ENCODE results near the gene ANAPC13. TPM values are rescaled to one million over a fixed set of nuclear protein-coding genes. Genes with fewer than 3 reads are reported as not detected.

Gene ANAPC13
- total and polyA plus RNA-seq, 3 experiments from 2014 or later, result 41.0 to 84.6 (median 42.0) TPM

DNA sequence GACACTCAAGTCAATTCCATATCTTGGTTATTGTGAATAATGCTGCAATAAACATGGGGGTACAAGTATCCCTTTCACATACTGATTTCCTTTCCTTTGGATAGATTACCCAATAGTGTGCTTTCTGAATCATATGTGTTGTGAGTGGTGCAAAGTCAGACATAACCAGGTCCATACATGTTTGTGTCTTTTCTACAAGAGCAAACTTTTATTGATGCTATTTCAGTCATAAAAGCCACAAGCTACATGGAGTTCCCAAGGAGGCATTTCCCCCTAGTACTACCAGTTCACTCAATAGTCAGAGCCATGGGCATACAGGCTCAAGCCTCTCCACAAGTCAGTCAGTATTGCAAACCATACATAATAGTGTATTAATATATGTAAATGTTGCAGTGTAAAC lies 10.2 kb upstream of the ANAPC13 start:
- DNase-seq, result no peak
- H3K36me3 Mint-ChIP-seq, result peaks cover 18 to 47% (median 34%) of the 10 kb centered on the region in 3 donors
- H3K27me3 Mint-ChIP-seq, result no peaks in the 10 kb centered on the region
- ChIA-PET POLR2A (no interaction called here), CTCF (interaction anchor here (0.9 to 1.9 kb wide), 2 partner anchors 10 to 188 kb away, joined by 3 to 6 read pairs; partner anchors contain the start of genes ANAPC13 and CEP63)
- H3K9me3 Mint-ChIP-seq, result peaks cover 0 to under 1% (median 0%) of the 10 kb centered on the region in 5 donors
- peaks cover 47 to 67% (median 57%) of the 10 kb centered on the region in 3 donors for H3K4me1 Mint-ChIP-seq
- no peak overlapping the region for H3K4me3 Mint-ChIP-seq
- Histone ChIP-seq H3K9me3 (ENCODE audit: low read length) (no peaks in the 10 kb centered on the region), H3K4me3 (ENCODE audit: low read length) (no peak overlapping the region), H3K27ac (ENCODE audit: low read depth, low read length) (no peak overlapping the region), H3K4me1 (ENCODE audit: insufficient read depth, low read length) (no peaks in the 10 kb centered on the region), H3K36me3 (ENCODE audit: insufficient read depth, low read length) (peaks cover 3% of the 10 kb centered on the region), H3K27me3 (ENCODE audit: insufficient read depth, low read length, poor library complexity, severe bottlenecking) (no peaks in the 10 kb centered on the region)
- no peak overlapping the region for H3K27ac Mint-ChIP-seq

GRCh38 chr3:134494495-134494894 lies 8.7 kb upstream of the ANAPC13 start:
- H3K4me1 ChIP-seq (ENCODE audit: insufficient read depth, low read length), result no peaks in the 10 kb centered on the region
- no peaks in the 10 kb centered on the region for H3K27me3 ChIP-seq (ENCODE audit: insufficient read depth, low read length, poor library complexity, severe bottlenecking)
- no peak overlapping the region for H3K27ac Mint-ChIP-seq
- H3K4me3 ChIP-seq (ENCODE audit: low read length), result no peak overlapping the region
- DNase-seq, result no peak
- ChIA-PET POLR2A (interaction anchor here (0.5 kb wide), 1 partner anchor 14 kb away, joined by 3 read pairs; no protein-coding TSS in a partner anchor), CTCF (interaction anchor here (1.0 to 1.9 kb wide), 3 partner anchors 8 to 185 kb away, joined by 4 to 6 read pairs (median 4); partner anchors contain the start of genes ANAPC13 and CEP63)
- H3K36me3 ChIP-seq (ENCODE audit: insufficient read depth, low read length), result no peaks in the 10 kb centered on the region
- H3K4me3 Mint-ChIP-seq, result no peak overlapping the region
- no peaks in the 10 kb centered on the region for H3K9me3 Mint-ChIP-seq
- H3K27me3 Mint-ChIP-seq, result no peaks in the 10 kb centered on the region
- peaks cover 46 to 59% (median 59%) of the 10 kb centered on the region in 3 donors for H3K4me1 Mint-ChIP-seq
- H3K27ac ChIP-seq (ENCODE audit: low read depth, low read length), result no peak overlapping the region
- no peaks in the 10 kb centered on the region for H3K9me3 ChIP-seq (ENCODE audit: low read length)
- H3K36me3 Mint-ChIP-seq, result peaks cover 10 to 36% (median 28%) of the 10 kb centered on the region in 3 donors

- H3K4me3 ChIP-seq (ENCODE audit: low read length), result peak overlapping the region; percentile 99
- peaks cover 33% of the 10 kb centered on the region for H3K4me1 ChIP-seq (ENCODE audit: insufficient read depth, low read length)
- Mint-ChIP-seq H3K9me3 (no peaks in the 10 kb centered on the region), H3K27me3 (peaks cover 0 to 2% of the 10 kb centered on the region in 2 donors), H3K4me3 (peak overlapping the region; percentile 89 to 100 (median 97)), H3K36me3 (peaks cover 2 to 27% (median 5%) of the 10 kb centered on the region in 3 donors), H3K4me1 (peaks cover 42 to 61% (median 49%) of the 10 kb centered on the region in 3 donors), H3K27ac (peak overlapping the region in 7 of 8 donors; percentile 40 to 99 (median 84))
- ChIA-PET CTCF (interaction anchor here (0.9 to 2.1 kb wide), 3 partner anchors 10 to 193 kb away, joined by 3 to 8 read pairs (median 4); no protein-coding TSS in a partner anchor), POLR2A (no interaction called here)
- H3K9me3 ChIP-seq (ENCODE audit: low read length), result no peaks in the 10 kb centered on the region
- H3K36me3 ChIP-seq (ENCODE audit: insufficient read depth, low read length), result peaks cover 4% of the 10 kb centered on the region
- no peaks in the 10 kb centered on the region for H3K27me3 ChIP-seq (ENCODE audit: insufficient read depth, low read length, poor library complexity, severe bottlenecking)
- H3K27ac ChIP-seq (ENCODE audit: low read depth, low read length), result peak overlapping the region; percentile 88
- DNase-seq, result no peak
These were observed 1.6 kb upstream of the ANAPC13 start for GRCh38 chr3:134487406-134487805.

GRCh38 chr3:134486577-134487041 lies 824 bp upstream of the ANAPC13 start:
- Histone ChIP-seq H3K4me1 (ENCODE audit: insufficient read depth, low read length) (peaks cover 33% of the 10 kb centered on the region), H3K27me3 (ENCODE audit: insufficient read depth, low read length, poor library complexity, severe bottlenecking) (no peaks in the 10 kb centered on the region), H3K9me3 (ENCODE audit: low read length) (no peaks in the 10 kb centered on the region), H3K4me3 (ENCODE audit: low read length) (peak overlapping the region; percentile 99), H3K36me3 (ENCODE audit: insufficient read depth, low read length) (peaks cover 7% of the 10 kb centered on the region), H3K27ac (ENCODE audit: low read depth, low read length) (peak overlapping the region; percentile 88)
- Mint-ChIP-seq H3K27me3 (peaks cover 0 to 2% of the 10 kb centered on the region in 2 donors), H3K4me1 (peaks cover 44 to 61% (median 51%) of the 10 kb centered on the region in 3 donors), H3K27ac (peak overlapping the region; percentile 97 to 100 (median 98)), H3K4me3 (peak overlapping the region; percentile 93 to 100 (median 97)), H3K36me3 (peaks cover 7 to 34% (median 8%) of the 10 kb centered on the region in 3 donors), H3K9me3 (no peaks in the 10 kb centered on the region)
- peak in 2 of 5 donors; percentile 45 to 60 for DNase-seq
- ChIA-PET POLR2A (interaction anchor here (0.7 to 1.5 kb wide), 5 partner anchors 13 to 913 kb away, joined by 3 to 19 read pairs (median 4); partner anchors contain the start of genes CDV3 and RYK), CTCF (interaction anchor here (1.9 to 5.0 kb wide), 4 partner anchors 8 to 193 kb away, joined by 4 to 40 read pairs (median 7); no protein-coding TSS in a partner anchor)

DNA sequence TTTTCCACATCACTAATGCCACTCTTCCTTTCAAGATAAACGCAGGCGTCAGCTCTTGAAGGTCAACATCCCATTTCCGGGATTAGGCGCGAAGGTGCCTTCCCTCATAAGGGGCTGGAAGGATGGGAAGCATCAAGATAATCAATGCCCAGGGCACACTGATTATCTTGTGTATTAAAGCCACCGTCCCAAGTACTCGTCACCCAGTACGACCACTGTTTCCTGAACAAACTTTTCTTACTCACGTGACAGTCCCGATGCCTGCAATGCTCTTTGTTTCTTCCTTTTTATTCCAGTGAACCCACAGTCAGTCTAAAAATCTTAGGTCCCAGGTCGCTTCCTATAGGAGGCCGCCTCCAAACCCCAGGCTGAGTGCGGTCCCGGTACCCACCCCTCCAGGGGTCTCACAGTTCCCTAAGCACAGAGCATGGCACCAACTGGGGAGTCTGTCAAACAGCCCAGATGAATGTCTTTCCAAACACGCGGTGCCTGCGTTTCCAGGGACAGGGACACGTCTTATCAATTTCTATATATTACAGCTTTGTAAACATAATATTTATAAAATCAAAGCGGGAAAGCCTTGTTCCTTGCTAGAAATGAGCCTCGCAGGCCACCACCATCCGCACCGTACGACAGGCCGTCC lies 589 bp downstream of the ANAPC13 start:
- Mint-ChIP-seq H3K36me3 (peaks cover 7 to 48% (median 14%) of the 10 kb centered on the region in 3 donors), H3K9me3 (no peaks in the 10 kb centered on the region), H3K27me3 (peaks cover 0 to 2% of the 10 kb centered on the region in 2 donors), H3K27ac (peak overlapping the region; percentile 97 to 100 (median 98)), H3K4me1 (peaks cover 42 to 64% (median 56%) of the 10 kb centered on the region in 3 donors), H3K4me3 (peak overlapping the region; percentile 93 to 100 (median 97))
- peaks cover 33% of the 10 kb centered on the region for H3K4me1 ChIP-seq (ENCODE audit: insufficient read depth, low read length)
- CTCF ChIA-PET, result interaction anchor here (1.9 to 5.0 kb wide), 4 partner anchors 10 to 272 kb away, joined by 4 to 40 read pairs (median 6); no protein-coding TSS in a partner anchor
- H3K27ac ChIP-seq (ENCODE audit: low read depth, low read length), result peak overlapping the region; percentile 88
- no peaks in the 10 kb centered on the region for H3K9me3 ChIP-seq (ENCODE audit: low read length)
- peak overlapping the region; percentile 99 for H3K4me3 ChIP-seq (ENCODE audit: low read length)
- POLR2A ChIA-PET, result interaction anchor here (0.5 to 1.5 kb wide), 8 partner anchors 10 to 912 kb away, joined by 3 to 19 read pairs (median 4); partner anchors contain the start of genes CDV3 and RYK
- peaks cover 16% of the 10 kb centered on the region for H3K36me3 ChIP-seq (ENCODE audit: insufficient read depth, low read length)
- no peak for DNase-seq
- no peaks in the 10 kb centered on the region for H3K27me3 ChIP-seq (ENCODE audit: insufficient read depth, low read length, poor library complexity, severe bottlenecking)

- Mint-ChIP-seq H3K36me3 (peaks cover 7 to 60% (median 17%) of the 10 kb centered on the region in 3 donors), H3K27ac (peak overlapping the region in 3 of 8 donors; percentile 46 to 78 (median 54)), H3K4me1 (peaks cover 39 to 55% (median 47%) of the 10 kb centered on the region in 3 donors), H3K9me3 (no peaks in the 10 kb centered on the region), H3K27me3 (peaks cover 0 to 2% of the 10 kb centered on the region in 2 donors), H3K4me3 (peak overlapping the region; percentile 25 to 100 (median 94))
- Histone ChIP-seq H3K9me3 (ENCODE audit: low read length) (no peaks in the 10 kb centered on the region), H3K4me3 (ENCODE audit: low read length) (no peak overlapping the region), H3K27me3 (ENCODE audit: insufficient read depth, low read length, poor library complexity, severe bottlenecking) (no peaks in the 10 kb centered on the region), H3K36me3 (ENCODE audit: insufficient read depth, low read length) (peaks cover 24% of the 10 kb centered on the region), H3K4me1 (ENCODE audit: insufficient read depth, low read length) (peaks cover 33% of the 10 kb centered on the region), H3K27ac (ENCODE audit: low read depth, low read length) (no peak overlapping the region)
- CTCF ChIA-PET, result interaction anchor here (1.1 to 5.0 kb wide), 3 partner anchors 9 to 271 kb away, joined by 4 to 40 read pairs (median 6); no protein-coding TSS in a partner anchor
- no peak for DNase-seq
- POLR2A ChIA-PET, result no interaction called here
These were observed 2.4 kb downstream of the ANAPC13 start for GRCh38 chr3:134483195-134483900.

DNA sequence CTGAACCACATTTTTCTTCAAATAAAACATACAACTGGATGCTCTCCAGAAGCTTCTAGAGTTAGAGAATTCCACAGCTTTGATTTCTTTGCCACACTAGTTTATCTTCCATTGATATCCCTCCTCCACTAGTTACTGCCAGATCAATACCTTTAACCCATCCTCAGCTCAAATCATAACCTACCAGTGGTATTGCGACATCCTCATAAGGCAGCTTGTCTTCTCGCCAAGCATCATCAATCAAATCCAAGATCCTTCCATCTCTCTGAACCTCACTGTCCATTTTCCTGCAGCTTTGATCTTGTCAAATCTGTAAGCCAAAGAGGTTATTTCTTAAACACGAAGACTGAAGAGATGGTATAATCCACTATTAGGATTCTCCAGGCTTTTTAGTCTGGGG lies 3.2 kb downstream of the ANAPC13 start:
- Histone ChIP-seq H3K27ac (ENCODE audit: low read depth, low read length) (no peak overlapping the region), H3K36me3 (ENCODE audit: insufficient read depth, low read length) (peaks cover 31% of the 10 kb centered on the region), H3K4me1 (ENCODE audit: insufficient read depth, low read length) (peaks cover 29% of the 10 kb centered on the region), H3K9me3 (ENCODE audit: low read length) (no peaks in the 10 kb centered on the region), H3K27me3 (ENCODE audit: insufficient read depth, low read length, poor library complexity, severe bottlenecking) (no peaks in the 10 kb centered on the region), H3K4me3 (ENCODE audit: low read length) (no peak overlapping the region)
- Mint-ChIP-seq H3K4me3 (peak overlapping the region in 2 of 7 donors; percentile 10 to 50), H3K9me3 (no peaks in the 10 kb centered on the region), H3K27me3 (peaks cover 0 to 2% of the 10 kb centered on the region in 2 donors), H3K36me3 (peaks cover 7 to 67% (median 19%) of the 10 kb centered on the region in 3 donors), H3K4me1 (peaks cover 33 to 49% (median 42%) of the 10 kb centered on the region in 3 donors), H3K27ac (peak overlapping the region in 2 of 8 donors; percentile 10 to 54)
- ChIA-PET CTCF (interaction anchor here (1.1 to 5.0 kb wide), 2 partner anchors 9 to 174 kb away, joined by 4 to 40 read pairs; no protein-coding TSS in a partner anchor), POLR2A (no interaction called here)
- no peak for DNase-seq

Data from CD8-positive, alpha-beta memory T cell (primary cell).